Epidermal melanocyte (primary cell): ENCODE data around the gene TLCD4.
"Not testable (repeated sequence)": the region's sequence is repeated elsewhere in the genome, so short reads cannot be mapped to it uniquely, and the experiment has no call there.

Source experiments
- DNase-seq: peaks from one replicate; pipeline ENCODE4 v3.0.0; 2011; ENCODE audit warnings: low spot score; ENCODE audit not compliant: insufficient read length

The TLCD4 gene

GRCh38 chr1:95145493-95145892, 28.3 kb downstream of the TLCD4 start:
- no peak for DNase-seq

GRCh38 chr1:95146637-95147036, 29.5 kb downstream of the TLCD4 start:
- DNase-seq: no peak

- no peak for DNase-seq
Measured at GRCh38 chr1:95154096-95154495, 36.9 kb downstream of the TLCD4 start.

GRCh38 chr1:95165569-95165968, 48.4 kb downstream of the TLCD4 start:
- DNase-seq: not testable (repeated sequence)
